Body of pancreas (tissue), 4 donors: ENCODE measurements around the gene CRY1.

Source experiments
- POLR2A ChIP-seq, 3 donors: fragments of 450-650 bp; IDR thresholded peaks; one replicate each; pipeline ENCODE4 v1.6.1; 2016; ENCODE audit warnings: antibody characterized with exemption in 3 of 3, mild to moderate bottlenecking in 2 of 3
- TF ChIP-seq, protein P1 (sequence below), 7 experiments: fragments of 450-650 bp in 4 of 7; fragments of 200-600 bp in 3 of 7; sonication (generic) in 3 of 7; IDR thresholded peaks; one replicate each; pipeline ENCODE4 v1.5.1; 2016 to 2019; ENCODE audit warnings: antibody characterized with exemption in 7 of 7

DNA sequence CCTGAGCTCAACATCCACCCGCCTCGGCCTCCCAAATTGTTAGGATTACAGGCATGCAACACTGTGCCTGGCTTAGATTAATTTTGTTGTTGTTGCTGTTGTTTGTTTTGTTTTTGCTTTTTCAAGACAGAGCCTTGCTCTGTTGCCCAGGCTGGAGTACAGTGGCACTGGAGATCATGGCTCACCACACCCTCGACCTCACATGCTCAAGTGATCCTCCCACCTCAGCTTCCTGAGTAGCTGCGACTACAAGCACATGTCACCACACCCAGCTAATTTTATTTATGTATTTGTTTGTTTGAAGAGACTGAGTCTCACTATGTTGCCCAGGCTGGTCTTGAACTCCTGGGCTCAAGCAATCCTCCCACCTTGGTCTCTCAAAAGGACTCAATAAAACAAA, 26.7 kb downstream of the CRY1 start:
- TF ChIP-seq, protein P1, sequence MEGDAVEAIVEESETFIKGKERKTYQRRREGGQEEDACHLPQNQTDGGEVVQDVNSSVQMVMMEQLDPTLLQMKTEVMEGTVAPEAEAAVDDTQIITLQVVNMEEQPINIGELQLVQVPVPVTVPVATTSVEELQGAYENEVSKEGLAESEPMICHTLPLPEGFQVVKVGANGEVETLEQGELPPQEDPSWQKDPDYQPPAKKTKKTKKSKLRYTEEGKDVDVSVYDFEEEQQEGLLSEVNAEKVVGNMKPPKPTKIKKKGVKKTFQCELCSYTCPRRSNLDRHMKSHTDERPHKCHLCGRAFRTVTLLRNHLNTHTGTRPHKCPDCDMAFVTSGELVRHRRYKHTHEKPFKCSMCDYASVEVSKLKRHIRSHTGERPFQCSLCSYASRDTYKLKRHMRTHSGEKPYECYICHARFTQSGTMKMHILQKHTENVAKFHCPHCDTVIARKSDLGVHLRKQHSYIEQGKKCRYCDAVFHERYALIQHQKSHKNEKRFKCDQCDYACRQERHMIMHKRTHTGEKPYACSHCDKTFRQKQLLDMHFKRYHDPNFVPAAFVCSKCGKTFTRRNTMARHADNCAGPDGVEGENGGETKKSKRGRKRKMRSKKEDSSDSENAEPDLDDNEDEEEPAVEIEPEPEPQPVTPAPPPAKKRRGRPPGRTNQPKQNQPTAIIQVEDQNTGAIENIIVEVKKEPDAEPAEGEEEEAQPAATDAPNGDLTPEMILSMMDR (IDR thresholded peaks at IDR 0.05) = no peak
- no peak for TF ChIP-seq POLR2A (IDR thresholded peaks at IDR 0.05)
